Left forelimb (tissue), 1 donor: ENCODE data around the gene KIAA1191.

Experiments used
- DNase-seq: peaks from one replicate; pipeline ENCODE4 v3.0.0-alpha.2; 2018; ENCODE audit warnings: low spot score

The KIAA1191 gene

GRCh38 chr5:176389135-176390123 is 27.9 kb upstream of the KIAA1191 start:
- DNase-seq: no peak

GRCh38 chr5:176388444-176389134 is 27.0 kb upstream of the KIAA1191 start, which contains the start of the genes HIGD2A and NOP16:
Gene HIGD2A, plus strand, starts transcription at chr5:176388751. Its CDS starts 69 bp downstream, at chr5:176388820.
Gene NOP16, minus strand, starts transcription at chr5:176388598. Its CDS starts 59 bp downstream, at chr5:176388539.
- peak; percentile 98 for DNase-seq

- no peak for DNase-seq
Observed at GRCh38 chr5:176388003-176388443, 26.5 kb upstream of the KIAA1191 start.

- no peak for DNase-seq
Observed at GRCh38 chr5:176387384-176387925, 25.9 kb upstream of the KIAA1191 start.

DNA sequence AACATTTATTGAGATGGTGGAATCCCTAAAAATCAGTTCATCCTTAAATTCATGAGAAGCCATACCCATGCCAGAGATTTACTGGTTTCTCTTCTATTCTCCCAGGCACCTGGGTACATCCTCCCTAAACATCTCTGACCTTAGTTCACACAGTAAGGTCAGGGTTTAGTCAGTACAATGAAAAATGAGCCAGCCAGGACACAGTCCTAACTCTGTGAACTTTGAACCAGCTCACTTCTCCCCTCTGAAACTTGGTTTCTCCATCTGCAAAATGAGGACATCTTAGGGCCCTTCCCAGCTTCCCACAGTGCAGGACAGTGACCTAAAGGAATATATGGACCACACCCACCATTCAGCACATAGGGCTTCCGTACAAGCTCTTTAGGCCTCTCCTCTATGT is 24.9 kb upstream of the KIAA1191 start:
- DNase-seq: no peak

GRCh38 chr5:176384991-176385390 is 23.4 kb upstream of the KIAA1191 start:
- no peak for DNase-seq

GRCh38 chr5:176384366-176384930 is 22.9 kb upstream of the KIAA1191 start:
- no peak for DNase-seq

- DNase-seq: no peak
Observed at GRCh38 chr5:176383961-176384360, 22.4 kb upstream of the KIAA1191 start.

DNA sequence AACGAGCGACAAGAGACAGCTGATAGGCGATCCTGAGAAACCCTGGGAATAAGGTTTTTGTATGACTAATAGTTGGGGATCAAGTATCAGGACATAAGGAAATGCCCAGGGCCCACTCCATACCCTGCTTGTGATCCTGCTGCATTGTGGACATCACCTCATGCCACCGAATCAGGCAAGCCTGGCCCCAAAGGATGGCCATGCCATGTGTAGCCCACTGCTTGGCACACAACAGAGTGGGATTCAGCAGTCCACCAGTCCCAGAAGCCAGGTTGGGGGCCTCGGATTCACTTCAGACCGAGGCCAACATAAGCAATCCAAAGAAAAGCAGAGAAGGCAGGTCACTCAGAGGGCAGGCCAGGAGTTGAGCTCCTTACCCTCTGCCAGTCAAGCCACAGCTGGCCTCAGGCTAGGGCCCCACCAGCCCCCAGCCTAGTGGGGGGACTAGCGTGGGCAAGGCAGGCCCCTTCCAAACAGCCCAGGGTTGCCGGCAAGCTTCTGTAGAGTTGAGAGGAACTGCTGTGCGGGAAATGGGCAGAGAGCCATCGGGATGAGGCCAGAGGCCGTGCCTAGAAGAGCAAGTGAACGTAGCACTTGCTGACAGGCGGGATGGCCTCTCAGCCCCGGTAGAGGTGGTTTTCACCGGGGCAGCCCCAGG is 21.8 kb upstream of the KIAA1191 start:
- DNase-seq: no peak

GRCh38 chr5:176382721-176383120 is 21.2 kb upstream of the KIAA1191 start:
- DNase-seq: no peak

DNA sequence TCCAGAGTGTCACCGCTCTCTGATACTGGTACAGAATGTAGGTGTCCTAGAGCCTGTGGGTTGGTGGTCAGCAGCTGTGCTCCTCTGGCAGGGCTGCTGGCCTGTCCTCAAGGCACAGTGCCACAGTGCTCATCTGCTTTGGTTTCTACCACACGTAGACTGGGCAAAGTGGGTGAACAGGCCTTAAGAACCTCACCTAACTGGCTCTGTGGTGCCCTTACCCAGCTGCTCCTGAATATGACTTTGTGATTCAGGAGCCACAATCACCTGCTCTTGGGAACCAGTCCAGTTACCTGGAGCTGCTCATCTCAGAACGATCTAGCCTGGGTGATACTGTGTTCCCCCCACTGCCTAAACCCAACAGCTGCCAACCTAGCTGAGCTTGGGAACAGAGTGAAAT is 20.4 kb upstream of the KIAA1191 start:
- DNase-seq: no peak

- DNase-seq: no peak
Observed at GRCh38 chr5:176381423-176381822, 19.9 kb upstream of the KIAA1191 start.

DNA sequence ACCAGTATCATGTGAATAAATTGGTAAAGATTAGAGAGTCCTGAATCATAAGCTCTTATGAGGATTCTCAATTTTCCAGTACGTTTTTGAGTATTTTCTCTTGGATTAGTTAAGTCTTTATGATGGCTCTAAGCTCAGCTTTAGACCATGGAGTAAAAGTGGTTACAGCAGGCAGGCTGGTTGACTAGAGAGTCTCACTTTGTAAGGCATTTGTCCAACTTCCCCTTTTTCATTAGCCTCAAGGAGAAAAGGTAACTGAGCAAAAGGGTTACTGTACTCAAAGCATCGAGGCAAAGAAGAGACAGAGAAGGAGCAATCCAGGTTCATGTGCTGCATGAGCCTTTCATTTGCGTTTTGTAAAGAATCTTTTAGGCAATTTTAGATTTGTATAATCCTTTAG is 18.3 kb upstream of the KIAA1191 start:
- no peak for DNase-seq

GRCh38 chr5:176373100-176373818 is 11.7 kb upstream of the KIAA1191 start:
- DNase-seq: no peak

GRCh38 chr5:176371621-176372539 is 10.3 kb upstream of the KIAA1191 start:
- DNase-seq: no peak

GRCh38 chr5:176369934-176370711 is 8.6 kb upstream of the KIAA1191 start:
- DNase-seq: no peak

DNA sequence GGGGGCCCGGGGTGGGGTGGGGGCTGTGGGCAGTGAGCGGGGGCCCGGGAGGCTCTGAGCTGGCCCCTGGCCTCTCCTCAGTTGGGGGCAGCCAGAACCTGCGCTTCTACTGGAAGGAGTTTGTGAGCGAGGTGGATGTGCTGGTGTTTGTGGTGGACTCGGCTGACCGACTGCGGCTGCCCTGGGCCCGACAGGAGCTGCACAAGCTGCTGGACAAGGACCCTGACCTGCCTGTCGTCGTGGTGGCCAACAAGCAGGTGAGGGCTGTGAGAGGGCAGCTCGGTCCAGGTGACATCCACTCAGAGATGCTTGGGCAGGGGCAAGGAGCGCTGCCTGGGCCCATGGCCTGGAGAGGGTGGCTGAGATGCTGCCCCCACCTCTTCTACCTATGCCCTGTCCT is 7.2 kb upstream of the KIAA1191 start:
- DNase-seq: no peak

DNA sequence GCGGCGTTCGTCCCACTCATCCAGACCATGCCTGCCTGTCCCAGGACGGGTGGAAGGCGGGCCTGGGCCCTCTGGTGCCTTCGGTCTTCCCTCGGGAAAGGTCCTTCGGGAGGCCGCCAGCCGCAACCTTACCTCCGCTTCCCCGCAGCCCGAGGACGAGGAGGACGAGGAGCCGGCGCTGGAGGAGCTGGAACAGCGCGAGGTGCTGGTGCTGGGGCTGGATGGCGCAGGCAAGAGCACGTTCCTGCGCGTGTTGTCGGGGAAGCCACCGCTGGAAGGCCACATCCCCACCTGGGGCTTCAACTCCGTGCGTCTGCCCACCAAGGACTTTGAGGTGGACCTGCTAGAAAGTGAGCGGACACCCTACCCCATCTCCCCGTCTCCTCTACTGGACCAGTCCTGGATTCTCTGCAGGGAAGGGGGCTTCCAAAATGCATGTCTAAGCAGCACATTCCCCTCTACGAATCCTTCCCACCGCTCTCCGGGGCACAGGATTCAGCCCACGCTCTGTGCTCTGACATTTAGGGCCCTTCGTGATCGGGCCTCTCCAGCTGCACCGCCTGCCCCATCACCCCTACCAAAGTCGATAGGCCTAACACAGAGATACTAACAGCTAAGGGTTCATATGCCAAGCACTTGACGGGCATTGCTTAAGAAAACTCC is 4.8 kb upstream of the KIAA1191 start:
- DNase-seq: no peak
